CD1c-positive myeloid dendritic cell (primary cell): ENCODE results near the gene C1orf210.

Source experiments
- DNase-seq: peaks from one replicate; pipeline ENCODE4 v3.0.0-alpha.2; 2016; ENCODE audit errors: extremely low spot score

Gene C1orf210

GRCh38 chr1:43294761-43295160, 9.4 kb upstream of the C1orf210 start:
- no peak for DNase-seq

- DNase-seq = no peak
Measured at GRCh38 chr1:43293896-43294760, 8.7 kb upstream of the C1orf210 start.

GRCh38 chr1:43293176-43293575, 7.8 kb upstream of the C1orf210 start:
- DNase-seq = no peak

GRCh38 chr1:43292679-43293078, 7.3 kb upstream of the C1orf210 start:
- no peak for DNase-seq

- no peak for DNase-seq
Measured at GRCh38 chr1:43292216-43292615, 6.8 kb upstream of the C1orf210 start.

GRCh38 chr1:43288785-43289706, 3.7 kb upstream of the C1orf210 start:
- DNase-seq = no peak

GRCh38 chr1:43288058-43288784, 2.8 kb upstream of the C1orf210 start:
- DNase-seq = no peak

GRCh38 chr1:43286533-43286932, 1.2 kb upstream of the C1orf210 start:
- no peak for DNase-seq

GRCh38 chr1:43286115-43286514, 734 bp upstream of the C1orf210 start:
- no peak for DNase-seq

GRCh38 chr1:43284546-43285110, 753 bp downstream of the C1orf210 start:
- peak; percentile 11 for DNase-seq

GRCh38 chr1:43284065-43284464, 1.3 kb downstream of the C1orf210 start:
- DNase-seq = no peak

GRCh38 chr1:43282220-43283195, 2.9 kb downstream of the C1orf210 start:
- no peak for DNase-seq

GRCh38 chr1:43280692-43281091, 4.7 kb downstream of the C1orf210 start:
- no peak for DNase-seq

- DNase-seq = no peak
Measured at GRCh38 chr1:43279666-43280065, 5.7 kb downstream of the C1orf210 start.

GRCh38 chr1:43279161-43279560, 6.2 kb downstream of the C1orf210 start:
- no peak for DNase-seq

GRCh38 chr1:43277116-43277876, 8.1 kb downstream of the C1orf210 start:
- DNase-seq = no peak

GRCh38 chr1:43276673-43277072, 8.7 kb downstream of the C1orf210 start:
- no peak for DNase-seq

- DNase-seq = no peak
Measured at GRCh38 chr1:43275826-43276620, 9.4 kb downstream of the C1orf210 start.

- DNase-seq = no peak
Measured at GRCh38 chr1:43274804-43275180, 10.6 kb downstream of the C1orf210 start.
